Mammary epithelial cell (primary cell): ENCODE measurements around the gene RASGEF1C.

Experiments used
- EZH2 ChIP-seq: IDR thresholded peaks from 2 replicates; pipeline ENCODE4 v1.6.1; 2012; ENCODE audit warnings: low read length, inconsistent platforms, borderline replicate concordance
- TF ChIP-seq, protein P1 (sequence below), 2 donors: IDR thresholded peaks in 1 of 2; conservative IDR thresholded peaks in 1 of 2; 2 replicates each; pipeline ENCODE4 v1.5.1; 2011 to 2012; ENCODE audit warnings: inconsistent platforms in 2 of 2, low read length in 2 of 2, mild to moderate bottlenecking in 2 of 2, control low read depth in 1 of 2, low read depth in 1 of 2; ENCODE audit not compliant: insufficient read depth in 1 of 2; ENCODE audit errors: extremely low read depth in 1 of 2

DNA sequence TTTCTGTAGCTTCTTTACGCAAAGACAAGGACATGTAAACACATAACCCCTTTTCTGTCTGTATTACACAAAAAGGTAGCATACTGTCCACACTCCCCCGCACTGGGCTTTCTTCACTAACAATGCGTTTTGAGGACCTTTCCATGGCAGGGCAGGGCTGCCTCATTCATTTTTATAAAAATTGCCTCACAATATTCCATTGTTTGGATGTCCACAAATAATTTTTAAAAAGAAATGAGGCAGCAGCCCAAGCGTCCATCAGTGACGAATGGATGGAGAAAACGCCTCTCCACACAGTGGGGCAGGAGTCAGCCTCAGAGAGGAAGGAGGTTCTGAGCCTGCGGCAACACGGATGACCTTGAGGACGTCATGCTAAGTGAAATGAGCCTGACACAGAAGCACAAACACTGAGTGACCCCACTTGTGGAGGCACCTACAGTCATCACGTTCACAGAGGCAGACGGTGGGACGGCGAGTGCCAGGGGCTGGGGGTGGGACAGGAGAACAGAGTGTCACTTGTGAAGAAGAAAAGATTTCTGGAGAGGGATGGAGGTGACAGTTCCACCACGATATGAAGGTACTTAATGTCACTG is 67.8 kb downstream of the RASGEF1C start:
- TF ChIP-seq, protein P1, sequence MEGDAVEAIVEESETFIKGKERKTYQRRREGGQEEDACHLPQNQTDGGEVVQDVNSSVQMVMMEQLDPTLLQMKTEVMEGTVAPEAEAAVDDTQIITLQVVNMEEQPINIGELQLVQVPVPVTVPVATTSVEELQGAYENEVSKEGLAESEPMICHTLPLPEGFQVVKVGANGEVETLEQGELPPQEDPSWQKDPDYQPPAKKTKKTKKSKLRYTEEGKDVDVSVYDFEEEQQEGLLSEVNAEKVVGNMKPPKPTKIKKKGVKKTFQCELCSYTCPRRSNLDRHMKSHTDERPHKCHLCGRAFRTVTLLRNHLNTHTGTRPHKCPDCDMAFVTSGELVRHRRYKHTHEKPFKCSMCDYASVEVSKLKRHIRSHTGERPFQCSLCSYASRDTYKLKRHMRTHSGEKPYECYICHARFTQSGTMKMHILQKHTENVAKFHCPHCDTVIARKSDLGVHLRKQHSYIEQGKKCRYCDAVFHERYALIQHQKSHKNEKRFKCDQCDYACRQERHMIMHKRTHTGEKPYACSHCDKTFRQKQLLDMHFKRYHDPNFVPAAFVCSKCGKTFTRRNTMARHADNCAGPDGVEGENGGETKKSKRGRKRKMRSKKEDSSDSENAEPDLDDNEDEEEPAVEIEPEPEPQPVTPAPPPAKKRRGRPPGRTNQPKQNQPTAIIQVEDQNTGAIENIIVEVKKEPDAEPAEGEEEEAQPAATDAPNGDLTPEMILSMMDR (conservative IDR thresholded peaks at IDR 0.05 in 1 of 2, IDR thresholded peaks at IDR 0.05 in 1 of 2; ENCODE audit: extremely low read depth in 1 of 2, insufficient read depth in 1 of 2, low read depth in 1 of 2, low read length in 2 of 2) = no peak
- no peak for TF ChIP-seq EZH2
